ENCODE results near the gene HID1.
"Not testable (repeated sequence)": the region's sequence is repeated elsewhere in the genome, so short reads cannot be mapped to it uniquely, and the experiment has no call there.

Gene HID1

DNA sequence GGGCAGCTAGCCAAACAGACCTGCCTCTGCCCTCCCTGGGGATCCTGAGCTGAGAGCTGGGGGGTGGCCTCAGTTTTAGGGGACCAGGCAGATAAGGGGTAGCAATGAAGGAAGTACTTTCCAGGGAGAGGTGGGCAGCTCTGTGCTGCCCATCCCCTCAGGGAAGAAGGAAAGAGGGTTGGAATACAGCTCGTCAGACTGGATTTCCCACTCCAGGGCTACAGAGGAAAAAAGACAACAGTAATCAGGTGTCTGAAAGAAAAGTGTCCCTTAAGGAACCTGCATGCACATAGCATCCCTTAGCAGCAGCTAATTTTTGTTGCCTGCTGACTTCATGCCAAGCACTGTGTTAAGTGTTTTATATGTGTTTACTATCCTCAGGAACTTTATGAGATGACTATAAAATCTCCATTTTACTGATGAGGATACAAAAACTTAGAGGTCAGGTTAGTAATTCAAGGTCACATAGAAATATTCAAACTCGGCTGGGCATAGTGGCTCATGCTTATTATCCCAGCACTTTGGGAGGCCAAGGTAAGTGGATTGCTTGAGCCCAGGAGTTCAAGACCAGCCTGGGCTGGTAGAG lies 36.7 kb upstream of the HID1 start:
- no peak for TF ChIP-seq FOXA1 (IDR thresholded peaks at IDR 0.05)
- no peak for TF ChIP-seq SUZ12 (IDR thresholded peaks at IDR 0.05)
- TF ChIP-seq, protein P1, sequence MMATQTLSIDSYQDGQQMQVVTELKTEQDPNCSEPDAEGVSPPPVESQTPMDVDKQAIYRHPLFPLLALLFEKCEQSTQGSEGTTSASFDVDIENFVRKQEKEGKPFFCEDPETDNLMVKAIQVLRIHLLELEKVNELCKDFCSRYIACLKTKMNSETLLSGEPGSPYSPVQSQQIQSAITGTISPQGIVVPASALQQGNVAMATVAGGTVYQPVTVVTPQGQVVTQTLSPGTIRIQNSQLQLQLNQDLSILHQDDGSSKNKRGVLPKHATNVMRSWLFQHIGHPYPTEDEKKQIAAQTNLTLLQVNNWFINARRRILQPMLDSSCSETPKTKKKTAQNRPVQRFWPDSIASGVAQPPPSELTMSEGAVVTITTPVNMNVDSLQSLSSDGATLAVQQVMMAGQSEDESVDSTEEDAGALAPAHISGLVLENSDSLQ (IDR thresholded peaks at IDR 0.05): no peak
- TF ChIP-seq LEF1 (IDR thresholded peaks at IDR 0.05; ENCODE audit: borderline replicate concordance): no peak
- TF ChIP-seq FOXK2 (IDR thresholded peaks at IDR 0.05): no peak
- no peak for TF ChIP-seq SP1 (IDR thresholded peaks at IDR 0.05)
- no peak for TF ChIP-seq HDGF (IDR thresholded peaks at IDR 0.05; ENCODE audit: borderline replicate concordance)
- TF ChIP-seq BHLHE40 (IDR thresholded peaks at IDR 0.05; ENCODE audit: borderline replicate concordance): no peak
- TF ChIP-seq CTBP1 (IDR thresholded peaks at IDR 0.05; ENCODE audit: borderline replicate concordance): no peak
- TF ChIP-seq FOXM1 (IDR thresholded peaks at IDR 0.05; ENCODE audit: borderline replicate concordance): no peak
- no peak for TF ChIP-seq L3MBTL2 (conservative IDR thresholded peaks at IDR 0.05)
- TF ChIP-seq ELF4 (IDR thresholded peaks at IDR 0.05): no peak
- ChIA-PET POLR2A (interaction anchor here (1.8 to 6.8 kb wide), 2 partner anchors 19 to 27 kb away, joined by 7 to 169 read pairs; partner anchors contain the start of gene CDR2L), CTCF (interaction anchor here (1.2 kb wide), 1 partner anchor 46 kb away, joined by 4 read pairs; no protein-coding TSS in a partner anchor)
- no peak for DNase-seq (ENCODE audit: extremely low spot score)

DNA sequence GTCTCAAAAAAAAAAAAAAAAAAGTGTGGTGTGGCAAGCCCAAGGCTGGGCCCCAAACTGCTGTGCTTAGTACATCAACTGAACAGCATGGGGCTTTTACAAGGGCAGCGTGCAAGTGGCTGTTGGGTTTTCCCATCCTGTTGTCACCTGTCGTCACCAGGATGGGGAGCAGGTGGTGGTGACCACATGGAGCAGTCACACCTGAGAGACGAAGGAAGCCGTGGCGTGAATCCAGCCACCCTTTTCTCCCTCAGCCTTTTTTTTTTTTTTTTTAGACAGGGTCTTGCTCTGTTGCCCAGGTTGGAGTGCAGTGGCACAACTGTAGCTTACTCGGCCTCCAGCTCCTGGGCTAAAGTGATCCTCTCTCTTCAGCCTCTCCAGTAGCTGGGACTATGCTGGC lies 35.8 kb upstream of the HID1 start:
- ChIA-PET POLR2A (interaction anchor here (1.8 to 6.8 kb wide), 2 partner anchors 18 to 26 kb away, joined by 7 to 169 read pairs; partner anchors contain the start of gene CDR2L), CTCF (interaction anchor here (0.7 to 1.2 kb wide), 3 partner anchors 45 to 217 kb away, joined by 3 to 7 read pairs (median 4); no protein-coding TSS in a partner anchor)
- TF ChIP-seq, protein P1 (IDR thresholded peaks at IDR 0.05): no peak
- peak; percentile 91 for TF ChIP-seq ZNF384 (IDR thresholded peaks at IDR 0.05)
- no peak for DNase-seq (ENCODE audit: extremely low spot score)

DNA sequence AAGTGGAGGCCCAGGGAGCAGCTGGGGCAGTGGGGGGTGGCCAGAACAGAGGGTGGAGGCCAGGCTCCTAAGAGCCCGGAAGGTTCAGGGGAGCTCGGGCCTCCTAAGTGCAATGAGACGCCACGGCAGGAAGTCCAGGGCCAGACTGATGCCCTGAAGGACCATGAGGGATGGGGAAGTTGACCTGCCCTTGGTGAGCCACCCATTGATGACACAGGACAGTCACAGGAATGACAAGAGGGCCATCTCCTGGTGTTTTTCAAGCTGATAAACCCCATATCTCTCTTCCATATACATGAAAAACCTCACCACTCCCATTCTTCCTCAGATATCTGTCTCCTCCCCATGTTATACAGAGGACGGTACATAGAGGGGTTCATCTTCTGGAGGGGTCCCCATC lies 34.1 kb upstream of the HID1 start:
- POLR2A ChIA-PET: no interaction called here
- DNase-seq (ENCODE audit: extremely low spot score): no peak
- CTCF ChIA-PET: interaction anchor here (1.3 kb wide), 1 partner anchor 45 kb away, joined by 10 read pairs; no protein-coding TSS in a partner anchor
- no peak for TF ChIP-seq L3MBTL2 (conservative IDR thresholded peaks at IDR 0.05)

DNA sequence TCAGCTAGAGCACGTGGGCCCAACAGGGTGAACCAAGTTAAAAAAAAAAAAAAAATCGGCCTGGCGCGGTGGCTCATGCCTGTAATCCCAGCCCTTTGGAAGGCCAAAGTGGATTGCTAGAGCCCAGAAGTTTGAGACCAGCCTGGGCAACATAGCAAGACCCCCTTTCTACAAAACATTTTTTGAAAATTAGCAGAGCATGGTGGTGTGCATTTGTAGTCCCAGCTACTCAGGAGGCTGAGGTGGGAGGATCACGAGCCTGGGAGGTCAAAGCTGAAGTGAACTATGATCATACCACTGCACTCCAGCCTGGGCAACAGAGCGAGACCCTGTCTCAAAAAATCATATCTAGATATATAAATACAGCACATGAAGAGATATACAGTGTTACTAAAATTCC lies 33.5 kb upstream of the HID1 start:
- ChIA-PET CTCF (interaction anchor here (1.3 kb wide), 1 partner anchor 45 kb away, joined by 10 read pairs; no protein-coding TSS in a partner anchor), POLR2A (interaction anchor here (1.0 to 1.9 kb wide), 2 partner anchors 14 to 18 kb away, joined by 3 to 17 read pairs; partner anchors contain the start of gene CDR2L)
- DNase-seq (ENCODE audit: extremely low spot score): not testable (repeated sequence)

DNA sequence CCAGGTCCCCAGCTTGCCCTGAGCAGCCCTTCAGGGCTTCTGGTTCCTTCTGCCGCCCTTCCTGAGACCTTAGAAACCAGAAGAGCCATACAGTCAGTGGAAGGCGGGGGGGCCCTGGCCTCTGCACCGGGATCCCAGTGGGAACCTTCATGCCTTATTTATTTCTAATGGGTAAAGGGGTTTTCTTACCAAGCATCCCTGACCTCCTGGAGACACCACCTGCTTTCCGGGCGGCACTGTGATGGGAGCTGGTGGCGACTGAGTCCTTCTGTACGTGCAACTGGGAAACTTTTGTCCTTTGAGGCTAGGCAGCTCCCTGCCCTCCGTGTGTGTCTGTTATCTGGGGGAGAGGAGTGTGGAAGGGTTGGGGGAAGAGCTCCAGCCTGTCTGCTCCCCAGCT lies 32.7 kb upstream of the HID1 start:
- CTCF ChIA-PET: interaction anchor here (1.2 kb wide), 1 partner anchor 45 kb away, joined by 3 read pairs; no protein-coding TSS in a partner anchor
- TF ChIP-seq HDGF (IDR thresholded peaks at IDR 0.05; ENCODE audit: borderline replicate concordance): no peak
- no peak for TF ChIP-seq ZNF384 (IDR thresholded peaks at IDR 0.05)
- TF ChIP-seq, protein P1 (IDR thresholded peaks at IDR 0.05): no peak
- TF ChIP-seq FOXM1 (IDR thresholded peaks at IDR 0.05; ENCODE audit: borderline replicate concordance): no peak
- TF ChIP-seq SP1 (IDR thresholded peaks at IDR 0.05): no peak
- TF ChIP-seq FOXK2 (IDR thresholded peaks at IDR 0.05): no peak
- no peak for TF ChIP-seq CTBP1 (IDR thresholded peaks at IDR 0.05; ENCODE audit: borderline replicate concordance)
- TF ChIP-seq ELF4 (IDR thresholded peaks at IDR 0.05): no peak
- TF ChIP-seq LEF1 (IDR thresholded peaks at IDR 0.05; ENCODE audit: borderline replicate concordance): no peak
- no peak for TF ChIP-seq NFRKB (IDR thresholded peaks at IDR 0.05)
- no peak for TF ChIP-seq ARNT (IDR thresholded peaks at IDR 0.05)
- no peak for TF ChIP-seq L3MBTL2 (conservative IDR thresholded peaks at IDR 0.05)
- TF ChIP-seq BHLHE40 (IDR thresholded peaks at IDR 0.05; ENCODE audit: borderline replicate concordance): no peak
- no peak for TF ChIP-seq FOXA1 (IDR thresholded peaks at IDR 0.05)
- TF ChIP-seq TARDBP (IDR thresholded peaks at IDR 0.05): no peak
- POLR2A ChIA-PET: interaction anchor here (0.6 to 1.9 kb wide), 4 partner anchors 8 to 17 kb away, joined by 3 to 17 read pairs (median 4); partner anchors contain the start of gene CDR2L
- no peak for DNase-seq (ENCODE audit: extremely low spot score)

DNA sequence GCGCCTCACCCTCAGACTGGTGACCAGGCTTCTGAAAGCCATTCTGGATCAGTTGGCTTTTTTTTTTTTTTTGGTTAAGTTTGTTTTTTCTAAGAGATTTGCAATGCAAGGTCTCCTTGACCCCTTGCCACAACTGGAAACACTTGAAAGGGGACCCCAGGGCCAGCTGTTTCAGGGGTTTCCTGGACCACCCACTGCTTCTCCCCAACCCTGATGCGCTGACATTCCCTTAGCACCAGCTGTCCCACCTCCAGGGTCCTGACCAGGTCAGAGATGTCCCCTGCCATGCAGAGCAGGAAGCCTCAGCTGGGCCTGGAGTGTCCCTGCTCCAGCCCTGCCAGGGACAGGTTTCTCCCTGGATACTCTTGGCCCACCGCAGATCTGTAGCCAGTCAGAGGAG lies 31.8 kb upstream of the HID1 start:
- ChIA-PET CTCF (interaction anchor here (1.2 kb wide), 1 partner anchor 44 kb away, joined by 3 read pairs; no protein-coding TSS in a partner anchor), POLR2A (interaction anchor here (0.6 to 1.9 kb wide), 2 partner anchors 9 to 16 kb away, joined by 3 to 17 read pairs; partner anchors contain the start of gene CDR2L)
- TF ChIP-seq NFRKB (IDR thresholded peaks at IDR 0.05) (no peak), LEF1 (IDR thresholded peaks at IDR 0.05; ENCODE audit: borderline replicate concordance) (no peak), ZNF384 (IDR thresholded peaks at IDR 0.05) (no peak), L3MBTL2 (conservative IDR thresholded peaks at IDR 0.05) (no peak), FOXM1 (IDR thresholded peaks at IDR 0.05; ENCODE audit: borderline replicate concordance) (no peak), CTBP1 (IDR thresholded peaks at IDR 0.05; ENCODE audit: borderline replicate concordance) (no peak), BHLHE40 (IDR thresholded peaks at IDR 0.05; ENCODE audit: borderline replicate concordance) (no peak)
- no peak for DNase-seq (ENCODE audit: extremely low spot score)

DNA sequence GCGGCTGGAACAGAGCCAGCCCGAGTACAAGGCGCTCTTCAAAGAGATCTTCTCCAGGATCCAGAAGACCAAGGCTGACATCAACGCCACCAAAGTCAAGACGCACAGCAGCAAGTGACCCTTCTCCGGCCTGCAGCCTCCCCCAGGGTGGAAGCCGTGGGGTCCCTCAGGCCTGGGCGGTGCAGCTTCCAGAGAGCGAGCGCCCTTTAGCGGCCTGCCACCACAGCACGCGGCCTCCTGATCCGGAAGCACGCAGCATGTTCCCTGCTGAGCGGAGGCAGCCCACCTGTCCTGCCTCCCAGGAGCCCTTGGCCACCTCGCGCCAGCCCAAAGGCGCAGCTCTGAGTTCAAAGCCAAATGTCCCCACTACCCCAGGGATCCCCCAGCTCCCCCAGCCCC lies 31.4 kb upstream of the HID1 start:
- no peak for DNase-seq (ENCODE audit: extremely low spot score)
- ChIA-PET POLR2A (interaction anchor here (3.3 kb wide), 1 partner anchor 8 kb away, joined by 23 read pairs; the partner anchor contains the start of gene MRPL58), CTCF (interaction anchor here (0.6 to 1.4 kb wide), 3 partner anchors 13 to 43 kb away, joined by 3 to 4 read pairs (median 3); no protein-coding TSS in a partner anchor)
- no peak for TF ChIP-seq SUZ12 (IDR thresholded peaks at IDR 0.05)
- no peak for TF ChIP-seq BHLHE40 (IDR thresholded peaks at IDR 0.05; ENCODE audit: borderline replicate concordance)
- no peak for TF ChIP-seq ELF4 (IDR thresholded peaks at IDR 0.05)
- TF ChIP-seq FOXK2 (IDR thresholded peaks at IDR 0.05): no peak
- no peak for TF ChIP-seq SP1 (IDR thresholded peaks at IDR 0.05)
- no peak for TF ChIP-seq HDGF (IDR thresholded peaks at IDR 0.05; ENCODE audit: borderline replicate concordance)
- TF ChIP-seq FOXM1 (IDR thresholded peaks at IDR 0.05; ENCODE audit: borderline replicate concordance): no peak
- TF ChIP-seq TARDBP (IDR thresholded peaks at IDR 0.05): no peak
- no peak for TF ChIP-seq NFRKB (IDR thresholded peaks at IDR 0.05)
- TF ChIP-seq LEF1 (IDR thresholded peaks at IDR 0.05; ENCODE audit: borderline replicate concordance): no peak
- no peak for TF ChIP-seq FOXA1 (IDR thresholded peaks at IDR 0.05)
- no peak for TF ChIP-seq CTBP1 (IDR thresholded peaks at IDR 0.05; ENCODE audit: borderline replicate concordance)
- TF ChIP-seq, protein P1 (IDR thresholded peaks at IDR 0.05): no peak
- TF ChIP-seq ZNF384 (IDR thresholded peaks at IDR 0.05): no peak
- no peak for TF ChIP-seq ARNT (IDR thresholded peaks at IDR 0.05)
- no peak for TF ChIP-seq L3MBTL2 (conservative IDR thresholded peaks at IDR 0.05)
